ENCODE data around the gene BAAT. TPM values are rescaled to one million over a fixed set of nuclear protein-coding genes. Genes with fewer than 3 reads are reported as not detected.

BAAT gene
- total RNA-seq, 1 donor from 2014 or later, result not detected

DNA sequence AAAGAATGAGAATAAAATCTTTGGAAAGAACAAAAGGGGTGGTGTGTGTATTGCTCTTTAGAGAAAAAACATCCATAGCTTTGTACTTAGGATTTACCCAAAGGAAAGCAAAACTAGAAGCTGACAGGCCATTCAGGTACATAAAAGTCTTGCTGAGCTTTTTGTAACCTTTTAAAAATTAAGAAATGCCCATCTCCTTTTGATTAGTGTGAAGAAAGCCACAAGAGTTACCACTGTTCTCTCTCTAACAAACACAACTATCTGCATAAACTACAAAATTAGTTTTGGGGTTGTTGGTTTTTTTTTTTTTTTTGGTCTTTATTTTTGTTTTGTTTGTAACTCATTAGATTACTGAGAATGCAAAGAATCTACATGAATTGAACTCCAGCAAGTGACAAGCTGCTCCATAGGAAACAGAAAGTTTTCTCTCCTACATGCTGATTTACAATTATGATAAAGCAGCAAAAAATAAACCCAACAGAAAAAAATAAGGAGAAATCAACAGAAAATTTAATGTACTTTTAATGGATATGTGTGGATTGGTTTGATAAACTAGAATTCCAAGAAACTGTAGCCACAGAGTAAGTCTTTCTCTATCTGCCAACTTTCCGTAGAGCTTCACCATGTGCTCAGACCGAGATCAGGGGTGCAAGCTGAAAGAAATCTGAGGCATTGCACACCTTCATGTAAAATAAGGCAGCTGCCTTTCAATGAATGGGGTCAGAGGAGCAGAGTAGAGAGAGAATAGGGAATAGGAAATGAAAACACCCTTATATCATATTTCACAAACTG lies 12.3 kb downstream of the BAAT start:
- Histone ChIP-seq H3K4me3 (ENCODE audit: low read depth, low read length) (no peak overlapping the region), H3K36me3 (ENCODE audit: control insufficient read depth, insufficient read depth, low read length) (no peaks in the 10 kb centered on the region), H3K27me3 (ENCODE audit: control insufficient read depth, insufficient read depth, low read length) (no peaks in the 10 kb centered on the region)
- DNase-seq (ENCODE audit: low read depth), result no peak
- TF ChIP-seq CTCF (IDR thresholded peaks at IDR 0.05; ENCODE audit: insufficient read depth, low read length, poor library complexity, severe bottlenecking), result no peak

GRCh38 chr9:101371813-101372212 lies 13.0 kb downstream of the BAAT start:
- Histone ChIP-seq H3K36me3 (ENCODE audit: control insufficient read depth, insufficient read depth, low read length) (no peaks in the 10 kb centered on the region), H3K27me3 (ENCODE audit: control insufficient read depth, insufficient read depth, low read length) (no peaks in the 10 kb centered on the region)
- TF ChIP-seq CTCF (IDR thresholded peaks at IDR 0.05; ENCODE audit: insufficient read depth, low read length, poor library complexity, severe bottlenecking), result no peak

GRCh38 chr9:101369884-101370531 lies 14.8 kb downstream of the BAAT start:
- Histone ChIP-seq H3K36me3 (ENCODE audit: control insufficient read depth, insufficient read depth, low read length) (no peaks in the 10 kb centered on the region), H3K4me3 (ENCODE audit: low read depth, low read length) (no peak overlapping the region), H3K27me3 (ENCODE audit: control insufficient read depth, insufficient read depth, low read length) (no peaks in the 10 kb centered on the region)
- TF ChIP-seq CTCF (IDR thresholded peaks at IDR 0.05; ENCODE audit: insufficient read depth, low read length, poor library complexity, severe bottlenecking), result no peak
- DNase-seq (ENCODE audit: low read depth), result no peak

More at GRCh38 chr9:101371813-101372212, 13.0 kb downstream of the BAAT start:
- no peak for DNase-seq (ENCODE audit: low read depth)
- H3K4me3 ChIP-seq (ENCODE audit: low read depth, low read length), result no peak overlapping the region

DNA sequence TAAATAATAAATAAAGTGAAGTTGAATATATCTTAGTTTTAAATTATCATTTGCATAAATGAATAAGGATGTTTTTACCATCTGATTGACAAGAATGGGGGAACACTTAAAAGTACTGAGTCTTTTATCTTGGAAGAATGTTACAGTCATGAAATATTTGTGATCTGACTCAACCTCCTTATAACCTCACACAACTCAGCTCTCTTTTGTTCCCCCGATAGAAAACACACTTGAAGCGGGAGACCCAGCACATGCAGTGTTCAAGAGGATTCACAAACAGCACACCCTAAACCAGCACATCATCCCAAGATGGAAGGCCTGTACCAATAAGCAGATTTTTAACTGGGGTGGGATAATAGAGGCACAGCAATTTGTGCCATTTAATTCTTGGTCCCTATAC lies 15.5 kb downstream of the BAAT start:
- no peak for TF ChIP-seq CTCF (IDR thresholded peaks at IDR 0.05; ENCODE audit: insufficient read depth, low read length, poor library complexity, severe bottlenecking)
- DNase-seq (ENCODE audit: low read depth), result peak; percentile 21
- Histone ChIP-seq H3K36me3 (ENCODE audit: control insufficient read depth, insufficient read depth, low read length) (no peaks in the 10 kb centered on the region), H3K27me3 (ENCODE audit: control insufficient read depth, insufficient read depth, low read length) (no peaks in the 10 kb centered on the region), H3K4me3 (ENCODE audit: low read depth, low read length) (no peak overlapping the region)

DNA sequence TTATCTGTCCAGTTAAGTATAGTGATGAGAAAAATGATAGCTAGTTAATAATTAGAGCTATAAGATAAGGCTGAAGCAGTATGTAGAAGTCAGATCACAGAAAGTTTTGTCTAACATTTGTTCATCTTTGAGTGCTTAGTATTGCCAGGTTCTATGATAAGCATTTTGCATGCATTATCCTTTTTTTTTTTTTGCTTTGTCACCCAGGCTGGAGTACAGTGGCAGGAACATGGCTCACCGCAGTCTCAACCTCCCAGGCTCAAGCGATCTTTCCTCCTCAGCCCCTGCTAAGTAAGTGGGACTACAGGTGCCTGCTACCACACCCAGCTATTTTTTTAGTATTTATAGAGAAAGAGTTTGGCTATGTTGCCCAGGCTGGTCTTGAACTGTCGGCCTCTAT lies 17.5 kb downstream of the BAAT start:
- Histone ChIP-seq H3K36me3 (ENCODE audit: control insufficient read depth, insufficient read depth, low read length) (no peaks in the 10 kb centered on the region), H3K27me3 (ENCODE audit: control insufficient read depth, insufficient read depth, low read length) (no peaks in the 10 kb centered on the region), H3K4me3 (ENCODE audit: low read depth, low read length) (no peak overlapping the region)
- DNase-seq (ENCODE audit: low read depth), result no peak
- TF ChIP-seq CTCF (IDR thresholded peaks at IDR 0.05; ENCODE audit: insufficient read depth, low read length, poor library complexity, severe bottlenecking), result no peak
